ENCODE measurements around the gene VPS13D. TPM values are rescaled to one million over a fixed set of nuclear protein-coding genes. Genes with fewer than 3 reads are reported as not detected.

Gene VPS13D
- total and polyA plus RNA-seq, 10 of the 15 experiments (the other 5 are each of a cell fraction or from before 2014, with no cell fraction given): 1.4 to 16.9 (median 8.5) TPM

- SMC1A ChIA-PET (ENCODE audit: uncharacterized antibody, unreplicated experiment): interaction anchor here (0.6 to 1.5 kb wide), 2 partner anchors 111 to 117 kb away, joined by 3 to 5 read pairs; no protein-coding TSS in a partner anchor
- Histone ChIP-seq H4K20me1 (ENCODE audit: control insufficient read depth, insufficient read depth) (no peaks in the 10 kb centered on the region), H3K9ac (ENCODE audit: control insufficient read depth, insufficient read depth, low read length) (no peak overlapping the region), H3K9me3 (replicated peaks; ENCODE audit: control insufficient read depth, insufficient read depth, low read length) (no peaks in the 10 kb centered on the region), H3K79me2 (ENCODE audit: control insufficient read depth, insufficient read depth, low read length) (no peaks in the 10 kb centered on the region), H3K4me3 (no peak overlapping the region), H3K36me3 (ENCODE audit: control insufficient read depth in 2 of 2, insufficient read depth in 2 of 2, low read length in 1 of 2) (no peaks in the 10 kb centered on the region), H3K27ac (ENCODE audit: control insufficient read depth, insufficient read depth) (no peak overlapping the region), H3K4me1 (ENCODE audit: control insufficient read depth, insufficient read depth, low read length) (no peaks in the 10 kb centered on the region), H3K27me3 (replicated peaks in 1 of 2; ENCODE audit: control insufficient read depth in 2 of 2, insufficient read depth in 2 of 2, low read length in 1 of 2) (no peaks in the 10 kb centered on the region), H2AFZ (ENCODE audit: control insufficient read depth, low read depth, low read length) (no peak overlapping the region), H3K4me2 (ENCODE audit: control insufficient read depth, insufficient read depth) (no peak overlapping the region)
- RAD21 ChIA-PET (ENCODE audit: unreplicated experiment): no interaction called here
- BruUV-seq (replicated peaks): no TSS peak
- in situ Hi-C loops (cut with MboI): no loop called here
- WGBS (ENCODE audit: insufficient coverage, insufficient replicate concordance, low lambda C conversion rate, missing lambda C conversion rate): 34% methylated on average over 20 of the region's 21 CpGs
- POLR2A ChIA-PET: no interaction called here
- CTCF ChIA-PET: interaction anchor here (1.0 kb wide), 1 partner anchor 19 kb away, joined by 3 read pairs; no protein-coding TSS in a partner anchor
- ATAC-seq (peak; percentile 43), DNase-seq (ENCODE audit: low read depth, low spot score) (no peak), FAIRE-seq (no peak)
- TF ChIP-seq RFX5 (IDR thresholded peaks at IDR 0.05; ENCODE audit: low read depth, low read length) (no peak), HDGF (IDR thresholded peaks at IDR 0.05) (no peak), STAT1 (conservative IDR thresholded peaks at IDR 0.05) (no peak), GABPA (IDR thresholded peaks at IDR 0.05; ENCODE audit: low read depth) (no peak), CBFB (IDR thresholded peaks at IDR 0.05; ENCODE audit: low read depth) (no peak), HDAC6 (IDR thresholded peaks at IDR 0.05; ENCODE audit: unreplicated experiment) (no peak), NR2F1 (conservative IDR thresholded peaks at IDR 0.05) (peak; percentile 34; the same call in 1 of the 2 replicates), KAT2A (conservative IDR thresholded peaks at IDR 0.05; ENCODE audit: control insufficient read depth, low read depth, low read length) (no peak), JUNB (IDR thresholded peaks at IDR 0.05) (no peak), SIX5 (IDR thresholded peaks at IDR 0.05; ENCODE audit: low read depth, low read length, severe bottlenecking) (no peak), BHLHE40 (IDR thresholded peaks at IDR 0.05; ENCODE audit: borderline replicate concordance in 1 of 2, low read depth in 2 of 2, low read length in 1 of 2) (peak in 1 of 2 experiments; percentile 37; a peak in 1 of 4 replicates), CEBPZ (IDR thresholded peaks at IDR 0.05; ENCODE audit: low read depth, low read length) (no peak), NBN (IDR thresholded peaks at IDR 0.05) (no peak), HCFC1 (IDR thresholded peaks at IDR 0.05; ENCODE audit: low read length) (no peak), MEF2B (IDR thresholded peaks at IDR 0.05; ENCODE audit: partially characterized antibody, poor library complexity, severe bottlenecking) (peak; percentile 57), IKZF1 (conservative IDR thresholded peaks at IDR 0.05) (0 out of 2 replicates have a peak, but pooled peaks have one; percentile 3), JUND (IDR thresholded peaks at IDR 0.05; ENCODE audit: low read depth, low read length) (no peak), KDM1A (IDR thresholded peaks at IDR 0.05; ENCODE audit: borderline replicate concordance) (no peak)
- intact Hi-C loops (cut with micrococcal nuclease; ENCODE audit: unreplicated experiment): no loop called here
Measured at GRCh38 chr1:12518931-12519692, 289.3 kb downstream of the VPS13D start.
